ENCODE results near the gene ZNF236. TPM values are rescaled to one million over a fixed set of nuclear protein-coding genes. Genes with fewer than 3 reads are reported as not detected.

The ZNF236 gene
- polyA plus RNA-seq, 3 donors: 1.7 to 6.5 (median 2.4) TPM

- peaks cover 51 to 61% of the 10 kb centered on the region in 2 donors for H3K4me1 ChIP-seq (ENCODE audit: control insufficient read depth in 1 of 2, insufficient read depth in 2 of 2, low read length in 2 of 2)
- peak overlapping the region; percentile 77 for H2AFZ ChIP-seq (ENCODE audit: insufficient read depth, low read depth, low read length, poor library complexity, severe bottlenecking)
- peak overlapping the region; percentile 84 for H3K4me2 ChIP-seq (replicated peaks; ENCODE audit: extremely low read depth, low read length, poor library complexity, severe bottlenecking)
- H3K36me3 Mint-ChIP-seq: peaks cover 13 to 14% of the 10 kb centered on the region in 2 donors
- peak overlapping the region; percentile 65 for H3K9ac ChIP-seq (ENCODE audit: insufficient read depth, low read length, poor library complexity, severe bottlenecking)
- no peak for TF ChIP-seq CTCF (IDR thresholded peaks at IDR 0.05)
- H3K27me3 ChIP-seq (ENCODE audit: control insufficient read depth in 2 of 2, insufficient read depth in 2 of 2, low read length in 2 of 2): no peaks in the 10 kb centered on the region
- peaks cover 8 to 14% of the 10 kb centered on the region in 2 donors for H3K36me3 ChIP-seq (replicated peaks in 1 of 2; ENCODE audit: control insufficient read depth in 1 of 2, insufficient read depth in 2 of 2, low read length in 2 of 2)
- H3K27me3 Mint-ChIP-seq (ENCODE audit: low read depth in 3 of 3): no peaks in the 10 kb centered on the region
- H4K20me1 ChIP-seq (ENCODE audit: insufficient read depth, low read length): no peaks in the 10 kb centered on the region
- peaks cover 11% of the 10 kb centered on the region for H3K79me2 ChIP-seq (ENCODE audit: insufficient read depth, low read length)
- 3% methylated on average over 23 of the region's 26 CpGs for WGBS (ENCODE audit: insufficient coverage)
- H3K9me3 ChIP-seq (replicated peaks in 1 of 2; ENCODE audit: control insufficient read depth in 1 of 2, insufficient read depth in 1 of 2, low read length in 2 of 2): no peaks in the 10 kb centered on the region
- DNase-seq: peak; percentile 63 to 78 (median 68)
- H3K4me3 Mint-ChIP-seq: peak overlapping the region; percentile 85 to 94
- H3K4me1 Mint-ChIP-seq: peaks cover 55% of the 10 kb centered on the region
- H3K4me3 ChIP-seq (replicated peaks in 1 of 3; ENCODE audit: low read depth in 2 of 3, low read length in 3 of 3): peak overlapping the region; percentile 32 to 75 (median 42)
- H3K27ac Mint-ChIP-seq: peak overlapping the region; percentile 93 to 98 (median 96)
- intact Hi-C loops (cut with micrococcal nuclease): loop anchor here (2.0 to 10.0 kb wide), 4 partner anchors 52 to 208 kb away; no protein-coding TSS in a partner anchor
- peak overlapping the region; percentile 82 to 95 for H3K27ac ChIP-seq (ENCODE audit: low read depth in 1 of 2, low read length in 2 of 2)
- H3K9me3 Mint-ChIP-seq: no peaks in the 10 kb centered on the region
Measured at GRCh38 chr18:77004555-77005380, 182.4 kb downstream of the ZNF236 start.

- Histone ChIP-seq H3K79me2 (ENCODE audit: insufficient read depth, low read length) (peaks cover 11% of the 10 kb centered on the region), H3K9ac (ENCODE audit: insufficient read depth, low read length, poor library complexity, severe bottlenecking) (peak overlapping the region; percentile 52), H3K36me3 (replicated peaks in 1 of 2; ENCODE audit: control insufficient read depth in 1 of 2, insufficient read depth in 2 of 2, low read length in 2 of 2) (peaks cover 13 to 23% of the 10 kb centered on the region in 2 donors), H3K4me1 (ENCODE audit: control insufficient read depth in 1 of 2, insufficient read depth in 2 of 2, low read length in 2 of 2) (peaks cover 48 to 57% of the 10 kb centered on the region in 2 donors), H3K27ac (ENCODE audit: low read depth in 1 of 2, low read length in 2 of 2) (peak overlapping the region; percentile 82 to 95), H3K27me3 (ENCODE audit: control insufficient read depth in 2 of 2, insufficient read depth in 2 of 2, low read length in 2 of 2) (no peaks in the 10 kb centered on the region), H3K4me2 (replicated peaks; ENCODE audit: extremely low read depth, low read length, poor library complexity, severe bottlenecking) (peak overlapping the region; percentile 84), H3K9me3 (replicated peaks in 1 of 2; ENCODE audit: control insufficient read depth in 1 of 2, insufficient read depth in 1 of 2, low read length in 2 of 2) (no peaks in the 10 kb centered on the region), H4K20me1 (ENCODE audit: insufficient read depth, low read length) (no peaks in the 10 kb centered on the region), H2AFZ (ENCODE audit: insufficient read depth, low read depth, low read length, poor library complexity, severe bottlenecking) (no peak overlapping the region), H3K4me3 (replicated peaks in 1 of 3; ENCODE audit: low read depth in 2 of 3, low read length in 3 of 3) (peak overlapping the region in 1 of 3 experiments; percentile 75)
- Mint-ChIP-seq H3K4me1 (peaks cover 50% of the 10 kb centered on the region), H3K27me3 (ENCODE audit: low read depth in 3 of 3) (no peaks in the 10 kb centered on the region), H3K36me3 (peaks cover 21 to 23% of the 10 kb centered on the region in 2 donors), H3K27ac (peak overlapping the region in 6 of 7 donors; percentile 60 to 98 (median 94)), H3K9me3 (no peaks in the 10 kb centered on the region), H3K4me3 (peak overlapping the region in 1 of 2 donors; percentile 94)
- no peak for DNase-seq
- intact Hi-C loops (cut with micrococcal nuclease): loop anchor here (2.0 to 10.0 kb wide), 2 partner anchors 51 to 99 kb away; no protein-coding TSS in a partner anchor
- no peak for TF ChIP-seq CTCF (IDR thresholded peaks at IDR 0.05)
- 68% methylated on average over 10 of the region's 11 CpGs for WGBS (ENCODE audit: insufficient coverage)
Measured at GRCh38 chr18:77005651-77006195, 183.4 kb downstream of the ZNF236 start.
